HG02678 (cell line): ENCODE measurements around the gene CC2D1B.
A peak's percentile ranks its signal among the peaks of the same experiment; 100 is the strongest.
"Not testable (repeated sequence)": the region's sequence is repeated elsewhere in the genome, so short reads cannot be mapped to it uniquely, and the experiment has no call there.

Experiments used
- ATAC-seq: cut with Tn5 transposase; IDR thresholded peaks from one replicate; pipeline ENCODE4 v1.9.1; 2021; ENCODE audit warnings: mild to moderate bottlenecking, moderate library complexity; ENCODE audit not compliant: unreplicated experiment

The CC2D1B gene, protein sequence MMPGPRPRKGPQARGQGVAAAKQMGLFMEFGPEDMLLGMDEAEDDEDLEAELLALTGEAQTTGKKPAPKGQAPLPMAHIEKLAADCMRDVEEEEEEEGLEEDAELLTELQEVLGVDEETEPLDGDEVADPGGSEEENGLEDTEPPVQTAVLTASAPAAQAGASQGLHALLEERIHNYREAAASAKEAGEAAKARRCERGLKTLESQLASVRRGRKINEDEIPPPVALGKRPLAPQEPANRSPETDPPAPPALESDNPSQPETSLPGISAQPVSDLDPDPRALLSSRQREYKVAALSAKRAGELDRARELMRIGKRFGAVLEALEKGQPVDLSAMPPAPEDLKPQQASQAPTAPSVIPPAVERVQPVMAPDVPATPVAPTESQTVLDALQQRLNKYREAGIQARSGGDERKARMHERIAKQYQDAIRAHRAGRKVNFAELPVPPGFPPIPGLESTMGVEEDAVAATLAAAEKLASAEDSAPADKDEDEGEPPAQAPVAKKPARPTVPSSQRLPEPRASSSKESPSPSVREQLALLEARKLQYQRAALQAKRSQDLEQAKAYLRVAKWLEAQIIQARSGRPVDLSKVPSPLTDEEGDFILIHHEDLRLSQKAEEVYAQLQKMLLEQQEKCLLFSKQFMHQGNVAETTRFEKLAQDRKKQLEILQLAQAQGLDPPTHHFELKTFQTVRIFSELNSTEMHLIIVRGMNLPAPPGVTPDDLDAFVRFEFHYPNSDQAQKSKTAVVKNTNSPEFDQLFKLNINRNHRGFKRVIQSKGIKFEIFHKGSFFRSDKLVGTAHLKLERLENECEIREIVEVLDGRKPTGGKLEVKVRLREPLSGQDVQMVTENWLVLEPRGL

DNA sequence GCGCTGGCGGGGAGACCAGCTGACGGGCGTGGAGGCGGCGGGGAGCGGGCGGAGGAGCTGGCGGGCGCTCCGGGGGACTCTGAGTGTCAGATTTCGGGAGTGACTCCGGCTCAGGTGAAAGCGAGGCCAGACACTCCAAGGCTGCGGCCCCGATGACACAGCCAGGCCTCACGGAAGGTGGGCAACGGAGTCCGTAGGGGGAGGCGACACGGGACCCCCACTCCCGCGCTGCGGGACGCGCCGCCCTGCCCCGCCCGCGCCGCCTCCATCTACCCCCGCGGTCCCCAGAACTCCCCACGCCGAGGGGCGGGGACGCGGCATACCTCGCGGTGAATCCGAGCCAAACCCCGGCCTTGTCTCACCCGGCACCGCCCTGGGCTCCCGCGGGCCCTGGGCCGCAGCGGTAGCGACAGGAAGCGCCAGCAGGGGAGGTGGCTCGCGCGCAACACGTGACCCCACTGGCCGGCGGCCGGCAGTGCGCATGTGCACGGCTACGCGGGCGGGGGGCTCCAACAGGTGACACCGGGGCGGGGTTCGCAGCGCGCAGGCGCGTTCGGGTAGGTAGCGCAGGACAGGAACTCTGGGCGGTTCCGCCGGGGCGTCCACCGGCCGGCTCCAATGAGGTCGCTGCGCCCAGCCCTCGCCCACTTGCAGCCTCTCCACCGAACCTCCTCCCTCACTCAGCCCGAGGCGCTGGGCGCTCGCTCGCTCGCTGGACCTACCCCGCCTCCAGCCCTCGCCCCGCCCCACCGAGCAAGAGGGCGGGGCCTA, at the start of gene CC2D1B:
Gene CC2D1B (minus strand): TSS at position 460 of the 771 bp plus-strand sequence. CDS start 1,585 bp downstream, outside the sequence.
- peak; percentile 91 for ATAC-seq

DNA sequence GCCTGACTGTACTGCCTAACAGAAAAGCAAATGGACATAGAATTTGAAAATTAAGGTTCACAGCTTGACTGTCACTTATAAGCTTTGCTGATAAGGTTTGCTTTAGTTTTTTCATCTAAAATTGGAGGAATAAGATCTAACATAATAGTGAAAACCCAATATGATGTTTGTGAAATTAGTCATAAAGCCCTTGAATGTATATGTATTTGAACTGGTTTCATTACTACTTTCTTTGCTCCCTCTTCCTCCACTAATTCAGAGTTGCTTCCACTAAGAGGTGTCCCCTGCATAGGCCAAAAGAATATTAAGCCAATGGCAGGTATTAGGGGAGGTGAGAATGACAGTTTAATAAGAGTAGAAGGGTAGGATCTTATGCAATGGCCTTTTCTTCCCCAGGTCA, 48.9 kb upstream of the CC2D1B start:
- ATAC-seq = no peak

DNA sequence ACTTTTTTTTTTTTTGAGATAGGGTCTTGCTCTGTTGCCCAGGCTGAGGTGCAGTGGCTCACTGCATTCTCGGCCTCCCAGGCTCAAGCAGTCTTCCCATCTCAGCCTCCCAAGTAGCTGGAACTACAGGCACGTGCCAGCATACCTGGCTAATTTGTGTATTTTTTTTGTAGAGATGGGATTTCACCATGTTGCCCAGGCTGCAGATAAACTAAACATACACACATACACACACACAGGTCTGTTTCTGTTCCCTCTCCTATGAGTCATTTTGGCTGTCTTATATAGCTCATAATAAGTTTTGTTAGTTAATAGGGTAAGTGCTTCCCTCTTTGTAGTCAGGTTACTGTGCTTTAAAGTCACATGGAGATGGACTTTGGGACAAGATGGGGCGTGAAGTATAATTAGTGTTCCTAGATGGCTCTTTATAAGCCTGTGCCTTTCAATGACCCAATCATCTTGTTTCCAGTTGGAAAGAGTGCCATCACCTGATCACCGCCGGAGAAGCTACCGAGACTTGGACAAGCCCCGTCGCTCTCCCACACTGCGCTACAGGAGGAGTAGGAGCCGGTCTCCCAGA, 47.5 kb upstream of the CC2D1B start:
- no peak for ATAC-seq

DNA sequence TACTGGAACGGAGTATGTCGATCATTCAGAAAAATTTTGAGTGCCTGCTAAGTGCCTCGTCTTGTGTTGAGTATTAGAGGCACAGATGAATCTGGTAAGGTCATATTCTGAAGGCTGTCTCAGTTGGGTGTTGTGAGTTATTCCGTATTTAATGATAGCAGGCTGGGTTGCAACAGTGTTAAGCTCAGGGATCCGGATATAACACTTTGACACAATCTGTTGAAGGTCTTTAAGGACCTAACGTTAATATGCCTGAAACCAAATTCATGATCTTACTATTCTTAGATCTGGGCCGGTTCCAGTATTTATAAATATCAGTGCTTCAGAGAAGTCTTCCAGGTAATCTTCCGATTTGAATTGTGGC, 39.0 kb upstream of the CC2D1B start:
- no peak for ATAC-seq

- peak; percentile 96 for ATAC-seq
Measured at GRCh38 chr1:52404116-52404974, 38.3 kb upstream of the CC2D1B start, which contains the start of the genes ORC1 and PRPF38A. TSS of gene ORC1 (minus strand) at chr1:52404423. CDS start at chr1:52402223, 2,200 bp downstream. TSS of gene PRPF38A (plus strand) at chr1:52404602. CDS start at chr1:52404750, 148 bp downstream.

- peak; percentile 22 for ATAC-seq
Measured at GRCh38 chr1:52403566-52404115, 37.6 kb upstream of the CC2D1B start.

DNA sequence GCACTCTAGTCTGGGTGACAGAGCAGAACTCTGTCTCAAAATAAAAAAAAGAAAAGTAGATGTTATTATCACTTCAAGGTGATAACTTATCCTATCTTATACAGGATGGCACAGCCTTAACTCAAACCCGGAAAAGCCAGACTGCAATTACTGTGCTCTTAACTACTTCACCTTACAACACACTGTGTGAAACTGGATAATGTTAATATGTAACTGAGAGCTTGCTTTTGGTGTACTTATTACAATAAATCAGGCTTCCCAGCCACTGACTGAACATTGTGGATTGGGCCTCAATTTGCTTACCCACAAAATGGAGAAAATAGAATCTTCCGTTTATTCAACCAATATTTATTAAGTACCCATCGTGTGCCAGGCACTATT, 36.8 kb upstream of the CC2D1B start:
- ATAC-seq = no peak

- ATAC-seq = no peak
Measured at GRCh38 chr1:52400131-52400530, 34.1 kb upstream of the CC2D1B start.

- no peak for ATAC-seq
Measured at GRCh38 chr1:52399629-52400028, 33.6 kb upstream of the CC2D1B start.

DNA sequence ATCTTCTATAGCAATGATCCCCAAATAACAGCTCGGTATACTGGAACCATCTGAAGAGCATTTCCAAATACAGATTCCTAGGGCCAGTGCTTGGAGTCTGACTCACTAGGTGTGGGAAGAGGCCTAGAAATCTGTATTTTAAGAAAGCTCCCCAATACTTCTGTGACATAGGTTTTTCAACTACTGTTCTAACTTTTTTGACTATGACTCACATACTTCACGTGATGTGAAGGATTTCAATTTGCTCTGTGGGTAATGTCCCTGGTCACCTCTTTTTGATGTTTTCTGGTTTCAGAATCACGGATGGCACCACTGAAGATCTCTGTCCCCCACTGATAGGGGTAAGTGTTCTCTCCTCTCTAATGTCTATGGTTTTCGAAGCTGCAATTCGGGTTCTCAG, 27.2 kb upstream of the CC2D1B start:
- no peak for ATAC-seq

GRCh38 chr1:52386458-52386857, 20.5 kb upstream of the CC2D1B start:
- no peak for ATAC-seq

DNA sequence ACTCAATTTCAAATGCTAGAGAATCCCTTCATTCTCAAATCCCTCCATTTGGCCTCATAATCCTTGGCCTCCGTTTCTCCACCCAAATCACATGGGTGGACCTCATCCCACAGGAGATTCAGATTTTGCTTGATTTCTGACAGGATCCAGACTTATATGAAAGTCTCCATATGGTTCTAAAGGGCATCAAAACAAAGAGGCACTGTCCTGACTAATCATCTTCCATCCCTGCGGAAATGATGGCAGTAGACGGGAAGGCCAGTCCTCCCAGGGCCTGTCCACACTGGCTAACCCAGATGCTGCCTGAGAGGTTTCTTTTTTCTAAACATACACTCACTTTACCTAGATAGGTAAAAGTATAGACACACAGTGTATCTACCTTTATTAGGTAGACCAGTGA, 19.4 kb upstream of the CC2D1B start:
- ATAC-seq = no peak

DNA sequence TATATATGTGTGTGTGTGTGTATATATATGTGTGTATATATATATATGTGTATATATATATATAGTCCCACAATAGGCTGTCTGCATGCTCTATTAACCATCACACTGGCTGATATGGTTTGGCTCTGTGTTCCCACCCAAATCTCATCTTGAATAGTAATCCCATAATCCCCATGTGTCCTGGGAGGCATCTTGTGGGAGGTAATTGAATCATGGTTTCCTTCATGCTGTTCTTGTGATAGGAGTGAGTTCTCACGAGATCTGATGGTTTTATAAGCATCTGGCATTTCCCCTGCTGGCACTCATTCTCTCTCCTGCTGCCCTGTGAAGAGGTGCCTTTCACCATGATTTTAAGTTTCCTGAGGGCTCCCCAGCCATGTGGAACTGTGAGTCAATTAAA, 3.8 kb upstream of the CC2D1B start:
- not testable (repeated sequence) for ATAC-seq

DNA sequence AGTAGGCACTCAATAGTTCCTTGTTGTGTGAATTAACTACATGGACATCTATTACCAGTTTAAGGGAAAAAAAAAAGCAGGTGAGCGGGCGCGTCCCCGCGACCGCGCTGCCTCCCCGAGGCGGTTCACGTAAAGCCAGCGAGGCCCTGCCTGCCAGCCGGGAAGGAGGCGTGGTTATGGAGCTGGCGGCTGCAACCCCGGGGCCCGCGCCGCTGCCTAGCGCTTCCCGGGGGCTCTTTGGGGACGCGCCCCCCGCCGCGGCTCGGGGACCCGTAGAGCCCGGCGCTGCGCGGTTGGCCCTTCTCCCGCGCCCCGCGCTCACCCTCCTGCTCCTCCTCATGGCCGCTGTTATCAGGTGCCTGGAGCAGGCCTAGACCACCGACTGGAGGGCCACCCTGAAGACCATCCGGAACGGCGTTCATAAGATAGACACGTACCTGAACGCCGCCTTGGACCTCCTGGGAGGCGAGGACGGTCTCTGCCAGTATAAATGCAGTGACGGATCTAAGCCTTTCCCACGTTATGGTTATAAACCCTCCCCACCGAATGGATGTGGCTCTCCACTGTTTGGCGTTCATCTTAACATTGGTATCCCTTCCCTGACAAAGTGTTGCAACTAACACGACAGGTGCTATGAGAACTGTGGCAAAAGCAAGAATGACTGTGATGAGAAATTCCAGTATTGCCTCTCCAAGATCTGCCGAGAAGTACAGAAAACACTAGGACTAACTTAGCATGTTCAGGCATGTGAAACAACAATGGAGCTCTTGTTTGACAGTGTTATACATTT, 2.6 kb upstream of the CC2D1B start:
- ATAC-seq = no peak

DNA sequence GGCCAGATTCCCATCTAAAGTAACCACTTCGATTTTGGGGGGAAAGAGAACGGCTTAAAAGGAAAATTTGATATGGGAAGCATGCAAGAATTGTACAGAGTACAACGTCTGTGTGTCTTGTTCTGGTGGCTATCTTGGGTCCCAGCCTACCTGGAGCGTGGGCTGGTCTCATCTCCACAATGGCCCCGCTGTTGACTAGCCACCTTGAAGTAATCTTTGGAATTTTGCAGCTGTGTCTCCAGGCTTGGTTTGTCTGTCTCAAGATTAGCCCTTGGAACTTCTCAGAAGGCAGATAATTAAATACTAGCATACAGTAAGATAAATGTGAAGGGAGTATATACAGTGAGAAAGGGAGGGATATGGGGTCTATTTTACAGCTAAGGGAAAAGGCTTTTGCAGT, 1.3 kb upstream of the CC2D1B start:
- no peak for ATAC-seq

- no peak for ATAC-seq
Measured at GRCh38 chr1:52366517-52366827, 467 bp upstream of the CC2D1B start.

GRCh38 chr1:52365071-52365745, 797 bp downstream of the CC2D1B start:
- no peak for ATAC-seq

DNA sequence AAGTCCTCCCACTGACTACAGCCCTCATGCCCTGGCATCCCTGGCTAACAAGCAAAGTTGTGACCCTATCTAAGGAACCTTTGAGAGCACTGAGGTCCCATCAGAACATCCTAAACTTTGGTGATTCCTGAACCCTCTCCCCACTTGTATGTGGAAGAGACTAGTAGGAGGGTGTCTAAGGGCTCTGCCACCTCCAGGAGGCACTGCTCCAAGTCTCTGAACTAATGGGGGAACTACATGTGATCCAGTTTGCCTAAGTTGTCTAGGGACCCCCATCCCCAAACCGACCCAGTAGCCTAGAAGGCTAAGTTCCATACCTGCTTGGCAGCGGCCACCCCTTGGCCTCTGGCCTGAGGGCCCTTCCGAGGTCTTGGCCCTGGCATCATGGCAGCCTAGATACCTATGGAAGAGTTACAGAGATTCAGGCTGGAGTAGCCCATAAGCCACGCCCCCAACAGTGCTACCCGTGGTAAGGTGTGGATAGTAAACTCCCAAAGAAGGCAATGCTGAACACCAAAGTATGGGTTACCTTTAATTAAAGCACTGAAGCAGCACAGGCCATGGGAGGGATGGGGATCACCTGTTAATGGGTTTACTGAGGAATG, 1.7 kb downstream of the CC2D1B start:
- no peak for ATAC-seq
